Loucy (cell line): Measurements from ENCODE around the gene CETN3.

ENCODE experiments used
- CTCF ChIP-seq: fragments of 200-600 bp; sonication (generic); conservative IDR thresholded peaks from 2 replicates; pipeline ENCODE4 v1.5.1; 2014; ENCODE audit warnings: mild to moderate bottlenecking, antibody characterized with exemption, low read length
- EZH2phosphoT487 ChIP-seq: fragments of 200-600 bp; IDR thresholded peaks from 2 replicates; pipeline ENCODE4 v1.6.1; 2018; ENCODE audit warnings: antibody characterized with exemption, mild to moderate bottlenecking, moderate library complexity, borderline replicate concordance

GRCh38 chr5:90434116-90434714 lies 24.7 kb upstream of the CETN3 start:
- peak; percentile 69 for TF ChIP-seq CTCF
- TF ChIP-seq EZH2phosphoT487: no peak
